Activated naive CD8-positive, alpha-beta T cell treated with anti-CD3 and anti-CD28 coated beads, Interleukin-2, amount 10 ng/mL, durations not matched to agents 7 days and 5 days (primary cell): Measurements from ENCODE around the gene SLC6A19. TPM values are rescaled to one million over a fixed set of nuclear protein-coding genes. Genes with fewer than 3 reads are reported as not detected.
A peak's percentile ranks its signal among the peaks of the same experiment; 100 is the strongest.
"Not testable (repeated sequence)": the region's sequence is repeated elsewhere in the genome, so short reads cannot be mapped to it uniquely, and the experiment has no call there.

Source experiments
- ATAC-seq: fragments of 150-1000 bp; cut with Tn5 transposase; one replicate; pipeline ENCODE4 v1.10.0; 2021; ENCODE audit warnings: low read depth, moderate library complexity
- POLR2A ChIA-PET: fragments of 350-600 bp; sonication (Branson Sonifier 250); formaldehyde crosslinking; loops from one replicate; lab custom pipeline; 2021; ENCODE audit warnings: antibody characterized with exemption; lab: Charles Lee
- DNase-seq: peaks from one replicate; pipeline ENCODE4 v3.0.0; 2021
- H3K27ac Mint-ChIP-seq: one replicate; pipeline ENCODE4 v1.8.0; 2022; ENCODE audit warnings: mild to moderate bottlenecking, mixed read lengths
- H3K27me3 Mint-ChIP-seq: one replicate; pipeline ENCODE4 v1.8.0; 2022; ENCODE audit warnings: mild to moderate bottlenecking, moderate library complexity, mixed read lengths
- H3K36me3 Mint-ChIP-seq: one replicate; pipeline ENCODE4 v1.8.0; 2021; ENCODE audit warnings: mild to moderate bottlenecking, mixed read lengths
- H3K4me1 Mint-ChIP-seq: one replicate; pipeline ENCODE4 v1.8.0; 2021; ENCODE audit warnings: mixed read lengths
- H3K4me3 Mint-ChIP-seq: one replicate; pipeline ENCODE4 v1.8.0; 2022; ENCODE audit warnings: mild to moderate bottlenecking, moderate library complexity, mixed read lengths
- H3K9me3 Mint-ChIP-seq: one replicate; pipeline ENCODE4 v1.8.0; 2021; ENCODE audit warnings: mixed read lengths
- total RNA-seq, 2 experiments: library from RNA; stranded (reverse); gene quantifications; one replicate each; pipeline ENCODE4 v1.2.3, GENCODE V29; 2021

The SLC6A19 gene
- total RNA-seq, 2 experiments from 2014 or later: not detected

DNA sequence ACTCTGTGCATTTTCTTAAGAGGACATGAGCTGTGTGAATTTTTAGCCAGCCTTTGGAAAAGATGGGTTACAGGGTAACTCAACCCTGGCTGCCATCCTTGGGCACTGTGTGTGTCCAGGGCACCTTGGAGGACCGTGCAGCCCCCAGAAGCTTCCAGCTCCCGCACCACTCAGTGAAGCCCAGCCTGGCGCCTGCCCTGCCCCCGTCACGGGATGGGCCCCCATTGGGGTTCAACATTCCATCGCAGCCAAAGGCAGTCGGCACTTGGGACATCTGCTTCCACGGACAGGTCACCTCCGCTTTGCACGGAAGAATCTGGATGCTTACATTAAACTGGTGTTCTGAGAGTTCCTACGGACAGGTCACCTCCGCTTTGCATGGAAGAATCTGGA, 21.9 kb downstream of the SLC6A19 start:
- H3K36me3 Mint-ChIP-seq: no peaks in the 10 kb centered on the region
- H3K4me3 Mint-ChIP-seq: no peak overlapping the region
- H3K9me3 Mint-ChIP-seq: peaks cover under 1% of the 10 kb centered on the region
- POLR2A ChIA-PET: no interaction called here
- ATAC-seq (no peak), DNase-seq (no peak)
- no peak overlapping the region for H3K27ac Mint-ChIP-seq
- H3K4me1 Mint-ChIP-seq: no peaks in the 10 kb centered on the region
- peaks cover 25% of the 10 kb centered on the region for H3K27me3 Mint-ChIP-seq

DNA sequence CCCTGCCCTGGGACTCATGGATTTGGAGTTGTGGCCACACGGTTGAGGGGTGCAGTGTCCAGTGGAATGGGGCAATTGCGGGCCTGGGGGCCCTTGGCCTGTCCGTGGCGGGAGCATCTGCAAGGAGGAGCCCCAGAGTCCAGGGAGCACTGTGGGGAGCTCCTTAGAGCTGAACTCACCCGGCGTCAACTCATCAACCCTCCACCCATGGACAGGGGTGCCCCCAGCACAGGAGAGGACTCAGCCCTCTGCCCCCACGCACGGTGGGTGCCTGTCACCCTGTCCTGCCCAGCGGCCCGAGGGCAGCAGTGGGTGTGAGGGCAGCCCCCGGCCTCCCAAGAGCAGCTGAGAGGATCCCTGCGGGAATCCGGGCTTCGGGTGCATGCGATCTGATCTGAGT, 23.2 kb downstream of the SLC6A19 start:
- DNase-seq (no peak), ATAC-seq (no peak)
- peaks cover 3% of the 10 kb centered on the region for H3K9me3 Mint-ChIP-seq
- no peak overlapping the region for H3K4me3 Mint-ChIP-seq
- POLR2A ChIA-PET: no interaction called here
- H3K27me3 Mint-ChIP-seq: peaks cover 29% of the 10 kb centered on the region
- H3K4me1 Mint-ChIP-seq: peaks cover 9% of the 10 kb centered on the region
- no peak overlapping the region for H3K27ac Mint-ChIP-seq
- no peaks in the 10 kb centered on the region for H3K36me3 Mint-ChIP-seq

GRCh38 chr5:1225081-1225480, 23.7 kb downstream of the SLC6A19 start, which contains the start of gene SLC6A18:
Gene SLC6A18, plus strand, starts transcription at chr5:1225381. Its CDS starts 97 bp downstream, at chr5:1225478.
- ATAC-seq (no peak), DNase-seq (no peak)
- Mint-ChIP-seq H3K27ac (no peak within 1 kb of the TSS), H3K9me3 (peaks cover 3% of the 10 kb centered on the region), H3K4me1 (peaks cover 12% of the 10 kb centered on the region), H3K4me3 (no peak within 1 kb of the TSS), H3K36me3 (no peaks in the 10 kb centered on the region), H3K27me3 (peaks cover 33% of the 10 kb centered on the region)
- POLR2A ChIA-PET: no interaction called here

DNA sequence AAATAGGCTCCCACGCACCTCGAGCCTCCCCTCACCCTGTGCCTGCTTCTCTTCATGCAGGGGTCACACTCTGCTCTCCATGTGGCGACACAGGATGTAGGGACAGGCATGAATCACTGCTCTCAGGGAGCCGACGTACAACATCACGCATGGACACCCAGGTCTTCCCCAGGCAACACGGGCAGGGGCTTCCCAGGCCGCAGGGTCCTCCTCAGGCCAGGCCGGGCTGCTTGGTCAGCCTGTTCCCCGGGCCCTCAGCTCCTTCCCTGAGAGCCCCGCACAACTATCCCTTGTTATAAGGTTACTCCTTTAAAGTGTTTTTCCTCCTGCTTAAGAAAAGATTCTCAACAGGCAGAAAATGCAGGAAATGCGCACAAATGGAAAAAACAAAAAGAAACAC, 24.8 kb downstream of the SLC6A19 start:
- Mint-ChIP-seq H3K4me1 (peaks cover 14% of the 10 kb centered on the region), H3K4me3 (no peak overlapping the region), H3K36me3 (no peaks in the 10 kb centered on the region), H3K27ac (no peak overlapping the region), H3K9me3 (peaks cover 3% of the 10 kb centered on the region), H3K27me3 (peaks cover 35% of the 10 kb centered on the region)
- POLR2A ChIA-PET: no interaction called here
- no peak for DNase-seq
- ATAC-seq: no peak

- POLR2A ChIA-PET: no interaction called here
- Mint-ChIP-seq H3K4me1 (peaks cover 14% of the 10 kb centered on the region), H3K27me3 (peaks cover 35% of the 10 kb centered on the region), H3K36me3 (no peaks in the 10 kb centered on the region), H3K9me3 (peaks cover 3% of the 10 kb centered on the region), H3K27ac (no peak overlapping the region), H3K4me3 (no peak overlapping the region)
- DNase-seq: no peak
- no peak for ATAC-seq
Observed at GRCh38 chr5:1226839-1227581, 25.6 kb downstream of the SLC6A19 start.

DNA sequence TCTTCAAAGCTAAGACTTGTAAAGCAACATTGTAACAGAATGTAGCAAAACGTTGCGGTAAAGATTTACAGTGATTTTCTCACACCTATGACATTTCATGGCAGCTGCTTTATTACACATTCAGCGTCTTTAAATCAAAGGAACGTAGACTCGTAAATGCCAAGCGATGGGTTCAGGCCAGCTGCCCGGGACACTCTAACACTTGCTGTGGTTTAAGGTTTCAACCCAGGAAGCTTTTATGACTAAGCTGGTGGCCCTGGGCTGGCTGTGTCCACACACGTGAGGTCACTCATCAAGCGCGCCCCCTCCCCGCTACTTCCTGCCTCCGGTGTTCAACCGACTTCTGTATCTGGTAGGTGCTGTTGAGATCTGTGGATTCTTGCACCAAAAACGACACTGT, 26.3 kb downstream of the SLC6A19 start:
- ATAC-seq (no peak), DNase-seq (no peak)
- peaks cover 14% of the 10 kb centered on the region for H3K4me1 Mint-ChIP-seq
- POLR2A ChIA-PET: no interaction called here
- no peak overlapping the region for H3K4me3 Mint-ChIP-seq
- peaks cover 3% of the 10 kb centered on the region for H3K9me3 Mint-ChIP-seq
- H3K27ac Mint-ChIP-seq: no peak overlapping the region
- H3K27me3 Mint-ChIP-seq: peaks cover 35% of the 10 kb centered on the region
- H3K36me3 Mint-ChIP-seq: no peaks in the 10 kb centered on the region

GRCh38 chr5:1228120-1228519, 26.7 kb downstream of the SLC6A19 start:
- ATAC-seq: no peak
- H3K4me1 Mint-ChIP-seq: peaks cover 14% of the 10 kb centered on the region
- no peak overlapping the region for H3K4me3 Mint-ChIP-seq
- peaks cover 35% of the 10 kb centered on the region for H3K27me3 Mint-ChIP-seq
- DNase-seq: no peak
- H3K27ac Mint-ChIP-seq: no peak overlapping the region
- no peaks in the 10 kb centered on the region for H3K36me3 Mint-ChIP-seq
- POLR2A ChIA-PET: no interaction called here
- H3K9me3 Mint-ChIP-seq: peaks cover 3% of the 10 kb centered on the region

DNA sequence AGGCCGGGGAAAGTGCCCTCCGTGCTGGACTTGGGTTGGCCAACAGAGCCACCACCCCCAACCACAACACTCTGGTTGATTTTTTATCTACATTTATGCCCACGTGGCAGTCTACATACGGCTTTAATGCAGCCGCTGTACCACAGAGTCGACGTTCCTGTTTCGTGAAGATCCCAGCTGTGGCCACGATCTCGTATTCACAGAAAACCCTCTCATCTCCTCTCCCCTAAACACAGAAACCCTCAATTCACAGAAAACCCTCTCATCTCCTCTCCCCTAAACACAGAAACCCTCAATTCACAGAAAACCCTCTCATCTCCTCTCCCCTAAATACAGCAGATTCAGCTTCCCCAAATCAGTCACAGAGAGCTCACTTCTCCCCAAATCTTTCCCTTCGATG, 27.6 kb downstream of the SLC6A19 start:
- peak; percentile 88 for ATAC-seq
- not testable (repeated sequence) for DNase-seq

GRCh38 chr5:1229822-1230221, 28.4 kb downstream of the SLC6A19 start:
- H3K9me3 Mint-ChIP-seq: peaks cover 3% of the 10 kb centered on the region
- H3K27ac Mint-ChIP-seq: peak overlapping the region; percentile 68
- ATAC-seq (peak; percentile 12), DNase-seq (no peak)
- POLR2A ChIA-PET: no interaction called here
- H3K36me3 Mint-ChIP-seq: no peaks in the 10 kb centered on the region
- H3K4me1 Mint-ChIP-seq: peaks cover 14% of the 10 kb centered on the region
- peak overlapping the region; percentile 71 for H3K4me3 Mint-ChIP-seq
- peaks cover 30% of the 10 kb centered on the region for H3K27me3 Mint-ChIP-seq

More for the DNA sequence above, 27.6 kb downstream of the SLC6A19 start:
- Mint-ChIP-seq H3K4me1 (peaks cover 14% of the 10 kb centered on the region), H3K4me3 (peak overlapping the region; percentile 71), H3K27me3 (peaks cover 34% of the 10 kb centered on the region), H3K27ac (peak overlapping the region; percentile 68)
- POLR2A ChIA-PET: interaction anchor here (1.0 kb wide), 1 partner anchor 27 kb away, joined by 3 read pairs; no protein-coding TSS in a partner anchor
- not testable (repeated sequence) for H3K36me3 Mint-ChIP-seq, H3K9me3 Mint-ChIP-seq

GRCh38 chr5:1230551-1230950, 29.2 kb downstream of the SLC6A19 start:
- DNase-seq: no peak
- no peaks in the 10 kb centered on the region for H3K36me3 Mint-ChIP-seq
- peaks cover 27% of the 10 kb centered on the region for H3K27me3 Mint-ChIP-seq

GRCh38 chr5:1231354-1231905, 30.0 kb downstream of the SLC6A19 start:
- no peak for ATAC-seq
- H3K27me3 Mint-ChIP-seq: peaks cover 27% of the 10 kb centered on the region
- POLR2A ChIA-PET: no interaction called here
- peaks cover 14% of the 10 kb centered on the region for H3K4me1 Mint-ChIP-seq
- no peak overlapping the region for H3K4me3 Mint-ChIP-seq
- DNase-seq: no peak
- H3K9me3 Mint-ChIP-seq: peaks cover 9% of the 10 kb centered on the region
- no peaks in the 10 kb centered on the region for H3K36me3 Mint-ChIP-seq
- H3K27ac Mint-ChIP-seq: no peak overlapping the region

More at GRCh38 chr5:1230551-1230950, 29.2 kb downstream of the SLC6A19 start:
- H3K4me1 Mint-ChIP-seq: peaks cover 14% of the 10 kb centered on the region
- no peak overlapping the region for H3K4me3 Mint-ChIP-seq
- H3K9me3 Mint-ChIP-seq: peaks cover 3% of the 10 kb centered on the region
- ATAC-seq: no peak
- no peak overlapping the region for H3K27ac Mint-ChIP-seq
- POLR2A ChIA-PET: no interaction called here

- Mint-ChIP-seq H3K4me3 (no peak overlapping the region), H3K27ac (no peak overlapping the region), H3K9me3 (peaks cover 11% of the 10 kb centered on the region), H3K27me3 (peaks cover 21% of the 10 kb centered on the region), H3K36me3 (no peaks in the 10 kb centered on the region), H3K4me1 (peaks cover 14% of the 10 kb centered on the region)
- DNase-seq (no peak), ATAC-seq (no peak)
- POLR2A ChIA-PET: no interaction called here
Observed at GRCh38 chr5:1232780-1233179, 31.4 kb downstream of the SLC6A19 start.

DNA sequence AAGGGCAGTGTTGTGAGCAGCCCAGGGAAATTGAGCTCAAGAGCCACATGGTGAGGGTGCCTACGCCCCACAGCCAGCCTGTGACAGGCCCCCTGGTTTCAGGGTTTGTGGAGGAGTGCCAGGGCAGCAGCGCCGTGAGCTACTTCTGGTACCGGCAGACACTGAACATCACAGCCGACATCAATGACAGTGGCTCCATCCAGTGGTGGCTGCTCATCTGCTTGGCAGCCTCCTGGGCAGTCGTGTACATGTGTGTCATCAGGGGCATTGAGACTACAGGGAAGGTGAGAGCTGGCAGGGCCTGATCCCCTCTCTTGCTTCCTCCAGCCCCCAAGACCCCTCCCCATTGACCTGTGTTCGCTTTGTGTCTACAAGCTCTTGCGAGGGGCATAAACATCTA, 34.0 kb downstream of the SLC6A19 start:
- ATAC-seq: no peak
- no peak overlapping the region for H3K4me3 Mint-ChIP-seq
- H3K36me3 Mint-ChIP-seq: no peaks in the 10 kb centered on the region
- peaks cover 6% of the 10 kb centered on the region for H3K27me3 Mint-ChIP-seq
- peaks cover 8% of the 10 kb centered on the region for H3K9me3 Mint-ChIP-seq
- POLR2A ChIA-PET: no interaction called here
- DNase-seq: no peak
- no peaks in the 10 kb centered on the region for H3K4me1 Mint-ChIP-seq
- H3K27ac Mint-ChIP-seq: no peak overlapping the region

- POLR2A ChIA-PET: no interaction called here
- no peak for DNase-seq
- Mint-ChIP-seq H3K9me3 (peaks cover 8% of the 10 kb centered on the region), H3K4me1 (no peaks in the 10 kb centered on the region), H3K4me3 (no peak overlapping the region), H3K36me3 (no peaks in the 10 kb centered on the region), H3K27ac (no peak overlapping the region), H3K27me3 (peaks cover 5% of the 10 kb centered on the region)
- ATAC-seq: no peak
Observed at GRCh38 chr5:1235838-1236237, 34.4 kb downstream of the SLC6A19 start.
